Uterus (tissue), 2 donors: ENCODE data around the gene TLCD3A.

Experiments
- CTCF ChIP-seq, 4 experiments: fragments of 200-600 bp in 2 of 4; fragments of 450-650 bp in 2 of 4; sonication (generic) in 2 of 4; IDR thresholded peaks; one replicate each; pipeline ENCODE4 v1.5.1; 2016 to 2019; ENCODE audit warnings: antibody characterized with exemption in 4 of 4, mild to moderate bottlenecking in 2 of 4, moderate library complexity in 1 of 4
- POLR2A ChIP-seq, 2 donors: fragments of 450-650 bp; IDR thresholded peaks; one replicate each; pipeline ENCODE4 v1.6.1; 2016; ENCODE audit warnings: antibody characterized with exemption in 2 of 2, mild to moderate bottlenecking in 1 of 2, moderate library complexity in 1 of 2

- TF ChIP-seq CTCF (IDR thresholded peaks at IDR 0.05) (no peak), POLR2A (IDR thresholded peaks at IDR 0.05) (no peak)
These were observed 10.9 kb upstream of the TLCD3A start for GRCh38 chr17:721540-721937.
